ENCODE measurements around the gene DNAH14. TPM values are rescaled to one million over a fixed set of nuclear protein-coding genes. Genes with fewer than 3 reads are reported as not detected.
"Not testable (repeated sequence)": the region's sequence is repeated elsewhere in the genome, so short reads cannot be mapped to it uniquely, and the experiment has no call there.

DNAH14 gene
- total RNA-seq, 2 donors from 2014 or later, result 36.6 to 41.6 TPM

DNA sequence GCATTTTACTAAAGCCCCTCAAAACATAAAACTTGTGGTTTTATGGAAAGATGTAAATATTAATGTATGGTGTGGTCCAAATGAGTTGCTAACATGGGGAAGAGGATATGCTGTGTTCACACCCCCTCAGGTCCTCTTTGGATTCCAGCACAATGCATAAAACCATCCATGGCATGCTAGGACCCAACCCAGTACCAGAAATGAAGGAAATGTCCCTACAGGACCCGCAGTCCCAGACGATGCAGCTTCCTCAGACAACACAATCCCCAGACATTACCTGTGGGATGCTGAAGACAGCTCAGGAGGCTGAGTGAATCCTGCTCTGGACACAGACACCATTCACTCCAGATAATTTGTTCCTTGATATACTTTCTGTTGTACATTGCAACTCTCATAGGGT lies 296.2 kb downstream of the DNAH14 start:
- H3K27ac ChIP-seq (ENCODE audit: low read depth, low read length), result no peak overlapping the region
- H3K4me1 ChIP-seq (ENCODE audit: control insufficient read depth, insufficient read depth, low read length), result peaks cover 13% of the 10 kb centered on the region
- H3K27me3 Mint-ChIP-seq (ENCODE audit: insufficient read depth), result peaks cover 2% of the 10 kb centered on the region
- H3K4me1 Mint-ChIP-seq, result peaks cover 35% of the 10 kb centered on the region
- TF ChIP-seq, protein P1, sequence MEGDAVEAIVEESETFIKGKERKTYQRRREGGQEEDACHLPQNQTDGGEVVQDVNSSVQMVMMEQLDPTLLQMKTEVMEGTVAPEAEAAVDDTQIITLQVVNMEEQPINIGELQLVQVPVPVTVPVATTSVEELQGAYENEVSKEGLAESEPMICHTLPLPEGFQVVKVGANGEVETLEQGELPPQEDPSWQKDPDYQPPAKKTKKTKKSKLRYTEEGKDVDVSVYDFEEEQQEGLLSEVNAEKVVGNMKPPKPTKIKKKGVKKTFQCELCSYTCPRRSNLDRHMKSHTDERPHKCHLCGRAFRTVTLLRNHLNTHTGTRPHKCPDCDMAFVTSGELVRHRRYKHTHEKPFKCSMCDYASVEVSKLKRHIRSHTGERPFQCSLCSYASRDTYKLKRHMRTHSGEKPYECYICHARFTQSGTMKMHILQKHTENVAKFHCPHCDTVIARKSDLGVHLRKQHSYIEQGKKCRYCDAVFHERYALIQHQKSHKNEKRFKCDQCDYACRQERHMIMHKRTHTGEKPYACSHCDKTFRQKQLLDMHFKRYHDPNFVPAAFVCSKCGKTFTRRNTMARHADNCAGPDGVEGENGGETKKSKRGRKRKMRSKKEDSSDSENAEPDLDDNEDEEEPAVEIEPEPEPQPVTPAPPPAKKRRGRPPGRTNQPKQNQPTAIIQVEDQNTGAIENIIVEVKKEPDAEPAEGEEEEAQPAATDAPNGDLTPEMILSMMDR (conservative IDR thresholded peaks at IDR 0.05), result no peak
- H3K27ac Mint-ChIP-seq, result no peak overlapping the region
- H3K9me3 Mint-ChIP-seq, result peaks cover 33% of the 10 kb centered on the region
- H3K9ac ChIP-seq (ENCODE audit: extremely low read depth, low read length, poor library complexity, severe bottlenecking), result no peak overlapping the region
- no peaks in the 10 kb centered on the region for H3K36me3 ChIP-seq (ENCODE audit: control insufficient read depth, insufficient read depth, low read length)
- peaks cover 23% of the 10 kb centered on the region for H3K9me3 ChIP-seq (ENCODE audit: control insufficient read depth, low read length)
- H3K4me3 Mint-ChIP-seq, result no peak overlapping the region
- H3K27me3 ChIP-seq (ENCODE audit: control insufficient read depth, insufficient read depth, low read length, poor library complexity, severe bottlenecking), result no peaks in the 10 kb centered on the region
- no peak overlapping the region for H3K4me3 ChIP-seq (ENCODE audit: low read length)
- DNase-seq, result no peak
- 95 to 100% methylated on average over 1 to 2 of the region's 2 CpGs for WGBS, 2 experiments (ENCODE audit: insufficient coverage in 1 of 2, insufficient read length in 1 of 2)
- peaks cover 4% of the 10 kb centered on the region for H3K36me3 Mint-ChIP-seq (ENCODE audit: low read depth)

DNA sequence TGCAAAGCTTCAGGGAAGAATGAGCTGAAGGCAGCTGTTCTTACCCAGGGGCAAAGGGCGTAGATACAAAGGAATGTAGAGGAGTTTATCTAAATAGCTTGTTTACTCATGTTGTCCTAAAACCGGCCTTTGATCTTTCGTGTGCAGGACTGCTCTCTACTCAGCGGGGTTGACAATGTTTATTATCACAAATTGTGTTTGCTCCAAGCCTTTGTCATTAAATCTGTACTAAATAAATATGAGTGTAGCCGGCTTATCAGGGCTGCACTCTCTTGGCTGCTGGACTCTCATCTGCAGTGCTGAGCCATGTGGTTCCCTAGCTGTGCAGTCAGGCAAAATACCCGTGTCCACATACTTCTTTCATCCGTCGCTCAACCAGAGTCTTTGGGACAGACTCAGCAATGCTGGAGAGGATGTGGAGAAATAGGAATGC lies 299.4 kb downstream of the DNAH14 start:
- H3K27me3 ChIP-seq (ENCODE audit: control insufficient read depth, insufficient read depth, low read length, poor library complexity, severe bottlenecking), result no peaks in the 10 kb centered on the region
- H3K4me1 ChIP-seq (ENCODE audit: control insufficient read depth, insufficient read depth, low read length), result peaks cover 13% of the 10 kb centered on the region
- H3K36me3 ChIP-seq (ENCODE audit: control insufficient read depth, insufficient read depth, low read length), result no peaks in the 10 kb centered on the region
- WGBS, 2 experiments (ENCODE audit: insufficient coverage in 1 of 2, insufficient read length in 1 of 2), result 84 to 88% methylated on average over 5 to 8 of the region's 8 CpGs
- no peak overlapping the region for H3K27ac ChIP-seq (ENCODE audit: low read depth, low read length)
- H3K27me3 Mint-ChIP-seq (ENCODE audit: insufficient read depth), result peaks cover 1% of the 10 kb centered on the region
- H3K27ac Mint-ChIP-seq, result no peak overlapping the region
- peaks cover 1% of the 10 kb centered on the region for H3K36me3 Mint-ChIP-seq (ENCODE audit: low read depth)
- H3K4me1 Mint-ChIP-seq, result peaks cover 31% of the 10 kb centered on the region
- no peaks in the 10 kb centered on the region for H3K9me3 ChIP-seq (ENCODE audit: control insufficient read depth, low read length)
- DNase-seq, result no peak
- TF ChIP-seq, protein P1 (conservative IDR thresholded peaks at IDR 0.05), result no peak
- peaks cover 22% of the 10 kb centered on the region for H3K9me3 Mint-ChIP-seq
- H3K4me3 ChIP-seq (ENCODE audit: low read length), result peak overlapping the region; percentile 55
- H3K9ac ChIP-seq (ENCODE audit: extremely low read depth, low read length, poor library complexity, severe bottlenecking), result no peak overlapping the region
- no peak overlapping the region for H3K4me3 Mint-ChIP-seq

DNA sequence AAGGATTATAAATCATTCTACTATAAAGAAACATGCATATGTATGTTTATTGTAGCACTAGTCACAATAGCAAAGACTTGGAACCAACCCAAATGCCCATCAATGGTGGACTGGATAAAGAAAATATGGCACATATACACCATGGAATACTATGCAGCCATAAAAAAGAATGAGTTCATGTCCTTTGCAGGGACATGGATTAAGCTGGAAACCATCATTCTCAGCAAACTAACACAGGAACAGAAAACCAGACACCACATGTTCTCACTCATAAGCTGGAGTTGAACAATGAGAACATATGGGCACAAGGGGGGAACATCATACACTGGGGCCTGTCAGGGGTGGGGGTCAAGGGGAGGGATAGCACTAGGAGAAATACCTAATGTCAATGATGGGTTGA lies 300.0 kb downstream of the DNAH14 start:
- H3K9ac ChIP-seq (ENCODE audit: extremely low read depth, low read length, poor library complexity, severe bottlenecking); DNase-seq; H3K27me3 ChIP-seq (ENCODE audit: control insufficient read depth, insufficient read depth, low read length, poor library complexity, severe bottlenecking); H3K27ac ChIP-seq (ENCODE audit: low read depth, low read length); H3K27ac Mint-ChIP-seq; H3K36me3 Mint-ChIP-seq (ENCODE audit: low read depth); H3K9me3 ChIP-seq (ENCODE audit: control insufficient read depth, low read length); H3K4me3 Mint-ChIP-seq; H3K36me3 ChIP-seq (ENCODE audit: control insufficient read depth, insufficient read depth, low read length); H3K27me3 Mint-ChIP-seq (ENCODE audit: insufficient read depth): not testable (repeated sequence)
- peak overlapping the region; percentile 55 for H3K4me3 ChIP-seq (ENCODE audit: low read length)
- Mint-ChIP-seq H3K4me1 (peaks cover 26% of the 10 kb centered on the region), H3K9me3 (peaks cover 23% of the 10 kb centered on the region)
- H3K4me1 ChIP-seq (ENCODE audit: control insufficient read depth, insufficient read depth, low read length), result peaks cover 13% of the 10 kb centered on the region

DNA sequence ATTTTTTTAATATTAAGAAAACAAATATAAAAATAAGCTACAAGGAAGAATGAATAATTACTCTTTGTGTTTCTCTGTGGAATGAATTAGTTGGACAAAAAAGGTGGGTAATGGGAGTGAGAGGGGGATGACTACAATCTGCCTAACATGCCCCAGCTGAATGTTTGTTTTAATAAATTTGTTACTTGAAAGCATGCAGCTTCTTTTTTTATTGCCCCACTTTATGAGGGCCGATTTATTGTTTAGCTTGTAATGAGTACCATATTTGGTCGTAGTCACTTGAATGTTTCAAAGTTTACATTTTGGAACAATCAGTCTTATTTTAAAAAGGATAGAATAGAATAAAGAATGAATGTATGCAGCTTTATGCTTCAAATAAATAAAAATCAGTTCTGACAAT lies 301.0 kb downstream of the DNAH14 start:
- TF ChIP-seq, protein P1 (conservative IDR thresholded peaks at IDR 0.05), result no peak
- H3K27ac Mint-ChIP-seq, result no peak overlapping the region
- Histone ChIP-seq H3K9me3 (ENCODE audit: control insufficient read depth, low read length) (no peaks in the 10 kb centered on the region), H3K9ac (ENCODE audit: extremely low read depth, low read length, poor library complexity, severe bottlenecking) (no peak overlapping the region), H3K4me3 (ENCODE audit: low read length) (no peak overlapping the region), H3K27me3 (ENCODE audit: control insufficient read depth, insufficient read depth, low read length, poor library complexity, severe bottlenecking) (no peaks in the 10 kb centered on the region), H3K36me3 (ENCODE audit: control insufficient read depth, insufficient read depth, low read length) (no peaks in the 10 kb centered on the region), H3K27ac (ENCODE audit: low read depth, low read length) (no peak overlapping the region), H3K4me1 (ENCODE audit: control insufficient read depth, insufficient read depth, low read length) (peaks cover 13% of the 10 kb centered on the region)
- H3K36me3 Mint-ChIP-seq (ENCODE audit: low read depth), result peaks cover 1% of the 10 kb centered on the region
- no peak overlapping the region for H3K4me3 Mint-ChIP-seq
- DNase-seq, result no peak
- 78 to 90% methylated on average over 2 of the region's 2 CpGs for WGBS, 2 experiments (ENCODE audit: insufficient coverage in 1 of 2, insufficient read length in 1 of 2)
- H3K9me3 Mint-ChIP-seq, result peaks cover 25% of the 10 kb centered on the region
- peaks cover 20% of the 10 kb centered on the region for H3K4me1 Mint-ChIP-seq
- H3K27me3 Mint-ChIP-seq (ENCODE audit: insufficient read depth), result peaks cover 11% of the 10 kb centered on the region

DNA sequence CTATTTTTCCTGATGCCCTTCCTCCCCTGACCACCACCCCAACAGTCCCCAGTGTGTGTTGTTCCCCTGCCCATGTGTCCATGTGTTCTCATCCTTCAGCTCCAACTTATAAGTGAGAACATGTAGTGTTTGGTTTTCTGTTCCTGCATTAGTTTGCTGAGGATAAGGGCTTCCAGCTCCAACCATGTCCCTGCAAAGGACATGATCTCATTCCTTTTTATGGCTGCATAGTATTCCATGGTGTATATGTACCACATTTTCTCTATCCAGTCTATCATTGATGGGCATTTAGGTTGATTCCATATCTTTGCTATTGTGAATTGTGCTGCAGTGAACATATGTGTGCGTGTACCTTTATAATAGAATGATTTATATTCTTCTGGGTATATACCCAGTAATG lies 303.5 kb downstream of the DNAH14 start:
- DNase-seq; H3K4me1 ChIP-seq (ENCODE audit: control insufficient read depth, insufficient read depth, low read length); H3K36me3 Mint-ChIP-seq (ENCODE audit: low read depth); H3K4me3 Mint-ChIP-seq; H3K4me1 Mint-ChIP-seq; H3K27ac ChIP-seq (ENCODE audit: low read depth, low read length); H3K4me3 ChIP-seq (ENCODE audit: low read length); H3K9ac ChIP-seq (ENCODE audit: extremely low read depth, low read length, poor library complexity, severe bottlenecking); H3K36me3 ChIP-seq (ENCODE audit: control insufficient read depth, insufficient read depth, low read length); H3K9me3 ChIP-seq (ENCODE audit: control insufficient read depth, low read length); H3K27ac Mint-ChIP-seq; H3K27me3 ChIP-seq (ENCODE audit: control insufficient read depth, insufficient read depth, low read length, poor library complexity, severe bottlenecking): not testable (repeated sequence)
- Mint-ChIP-seq H3K27me3 (ENCODE audit: insufficient read depth) (peaks cover 22% of the 10 kb centered on the region), H3K9me3 (peaks cover 29% of the 10 kb centered on the region)
- 86% methylated on average over 1 of the region's 1 CpG; no CpG with 5 or more reads in 1 of the 2 experiments for WGBS, 2 experiments (ENCODE audit: insufficient coverage in 1 of 2, insufficient read length in 1 of 2)
